ENCODE measurements around the gene DIPK1B. TPM values are rescaled to one million over a fixed set of nuclear protein-coding genes. Genes with fewer than 3 reads are reported as not detected.

Gene DIPK1B
- total and polyA plus RNA-seq, 11 donors = 14.4 to 46.3 (median 19.8) TPM

DNA sequence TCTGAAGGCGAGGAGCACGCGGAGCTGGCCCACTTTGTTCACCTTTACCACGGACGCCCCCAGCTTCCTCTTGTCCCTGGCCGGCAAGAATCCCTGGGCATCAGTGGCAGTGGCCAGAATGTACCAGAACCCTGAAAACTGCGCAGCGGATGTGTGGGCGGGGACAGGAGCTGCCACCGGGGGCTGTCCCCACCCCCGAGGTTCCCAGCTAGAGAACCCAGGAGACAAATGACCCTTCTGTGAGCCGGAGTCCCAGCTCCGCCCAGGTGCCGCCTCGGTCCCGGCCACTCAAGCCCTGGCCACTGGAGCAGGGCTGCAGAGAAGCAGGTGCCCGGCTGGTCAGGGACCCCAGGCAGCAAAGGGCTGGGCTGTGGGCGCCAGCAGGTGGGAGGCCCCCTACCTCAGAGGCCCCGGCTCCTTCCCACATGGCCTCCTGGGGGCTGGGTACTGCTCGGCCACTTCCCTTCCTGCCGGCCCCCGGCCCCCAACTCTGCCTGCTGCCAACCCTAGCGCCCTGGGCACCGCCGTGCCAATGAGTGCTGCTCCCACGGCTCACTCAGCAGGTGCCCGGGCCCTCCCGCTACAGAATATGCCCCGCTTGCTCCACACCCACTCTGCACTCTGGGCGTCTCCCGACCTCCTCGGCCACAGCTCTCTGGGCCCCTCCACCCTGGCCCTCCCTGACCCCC, 29.7 kb downstream of the DIPK1B start:
- no peak for DNase-seq
- Histone ChIP-seq H3K4me1 (peaks cover 0 to 36% (median 18%) of the 10 kb centered on the region in 12 donors), H3K27me3 (peaks cover 0 to 19% (median 0%) of the 10 kb centered on the region in 9 donors), H3K36me3 (no peaks in the 10 kb centered on the region), H3K4me3 (peak overlapping the region in 10 of 12 donors; percentile 2 to 55 (median 18)), H3K27ac (peak overlapping the region in 5 of 12 donors; percentile 22 to 62 (median 47)), H3K9me3 (no peaks in the 10 kb centered on the region)
- intact Hi-C loops (cut with DNase I) = no loop called here
- TF ChIP-seq POLR2A (IDR thresholded peaks at IDR 0.05) = peak in 1 of 2 donors; percentile 43
- TF ChIP-seq, protein P1, sequence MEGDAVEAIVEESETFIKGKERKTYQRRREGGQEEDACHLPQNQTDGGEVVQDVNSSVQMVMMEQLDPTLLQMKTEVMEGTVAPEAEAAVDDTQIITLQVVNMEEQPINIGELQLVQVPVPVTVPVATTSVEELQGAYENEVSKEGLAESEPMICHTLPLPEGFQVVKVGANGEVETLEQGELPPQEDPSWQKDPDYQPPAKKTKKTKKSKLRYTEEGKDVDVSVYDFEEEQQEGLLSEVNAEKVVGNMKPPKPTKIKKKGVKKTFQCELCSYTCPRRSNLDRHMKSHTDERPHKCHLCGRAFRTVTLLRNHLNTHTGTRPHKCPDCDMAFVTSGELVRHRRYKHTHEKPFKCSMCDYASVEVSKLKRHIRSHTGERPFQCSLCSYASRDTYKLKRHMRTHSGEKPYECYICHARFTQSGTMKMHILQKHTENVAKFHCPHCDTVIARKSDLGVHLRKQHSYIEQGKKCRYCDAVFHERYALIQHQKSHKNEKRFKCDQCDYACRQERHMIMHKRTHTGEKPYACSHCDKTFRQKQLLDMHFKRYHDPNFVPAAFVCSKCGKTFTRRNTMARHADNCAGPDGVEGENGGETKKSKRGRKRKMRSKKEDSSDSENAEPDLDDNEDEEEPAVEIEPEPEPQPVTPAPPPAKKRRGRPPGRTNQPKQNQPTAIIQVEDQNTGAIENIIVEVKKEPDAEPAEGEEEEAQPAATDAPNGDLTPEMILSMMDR (IDR thresholded peaks at IDR 0.05) = no peak
- 51 to 67% (median 60%) methylated on average over 23 to 32 of the region's 32 CpGs for WGBS, 4 donors
- peak in 3 of 4 donors; percentile 14 to 20 (median 16) for ATAC-seq

DNA sequence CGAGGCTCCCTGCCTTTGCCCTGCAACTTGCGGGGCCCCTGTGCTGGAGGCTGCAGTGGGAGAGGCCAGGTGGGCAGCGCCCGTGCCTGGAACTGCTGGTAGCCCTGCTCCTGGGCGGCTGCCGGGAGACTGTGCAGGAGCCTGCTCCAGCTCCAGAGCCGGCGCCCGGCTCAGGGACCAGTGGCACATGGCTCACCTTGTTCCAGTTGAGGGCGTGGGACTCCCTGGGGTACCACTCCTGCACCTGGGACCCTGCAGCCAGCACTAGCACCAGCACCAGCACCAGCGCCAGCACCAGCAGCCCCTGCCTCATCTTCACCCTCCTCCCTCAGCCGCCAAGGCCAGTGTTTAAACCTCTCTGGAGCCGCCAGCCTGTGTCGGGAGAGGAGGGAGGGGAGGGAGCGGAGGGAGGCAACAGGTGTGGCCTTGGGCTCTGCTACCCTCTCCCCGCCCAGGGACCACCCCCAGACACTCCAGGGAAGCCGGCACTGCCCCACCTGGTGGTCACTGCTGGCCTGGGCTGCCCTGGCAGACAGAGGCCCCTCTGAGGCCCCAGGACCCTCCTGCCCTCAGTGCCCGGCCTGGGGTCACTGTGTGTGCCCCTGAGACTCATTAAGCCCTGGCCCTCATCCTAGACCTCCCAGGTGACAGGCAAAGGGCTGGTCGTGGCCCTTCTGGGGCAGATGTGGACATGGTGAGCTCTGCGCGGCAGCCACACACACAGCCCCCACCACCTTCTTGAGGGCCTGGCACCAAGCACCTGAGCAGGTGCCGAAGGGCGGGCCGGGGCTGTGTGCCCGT, 30.4 kb downstream of the DIPK1B start, which contains the start of gene LCN10:
Gene LCN10 (minus strand): TSS at position 350 of the 801 bp plus-strand sequence. CDS start 37 bp downstream, at position 313.
- 73 to 85% (median 75%) methylated on average over 12 to 25 of the region's 25 CpGs for WGBS, 4 donors
- intact Hi-C loops (cut with DNase I) = no loop called here
- H3K27me3 ChIP-seq = peaks cover 0 to 19% (median 0%) of the 10 kb centered on the region in 9 donors

DNA sequence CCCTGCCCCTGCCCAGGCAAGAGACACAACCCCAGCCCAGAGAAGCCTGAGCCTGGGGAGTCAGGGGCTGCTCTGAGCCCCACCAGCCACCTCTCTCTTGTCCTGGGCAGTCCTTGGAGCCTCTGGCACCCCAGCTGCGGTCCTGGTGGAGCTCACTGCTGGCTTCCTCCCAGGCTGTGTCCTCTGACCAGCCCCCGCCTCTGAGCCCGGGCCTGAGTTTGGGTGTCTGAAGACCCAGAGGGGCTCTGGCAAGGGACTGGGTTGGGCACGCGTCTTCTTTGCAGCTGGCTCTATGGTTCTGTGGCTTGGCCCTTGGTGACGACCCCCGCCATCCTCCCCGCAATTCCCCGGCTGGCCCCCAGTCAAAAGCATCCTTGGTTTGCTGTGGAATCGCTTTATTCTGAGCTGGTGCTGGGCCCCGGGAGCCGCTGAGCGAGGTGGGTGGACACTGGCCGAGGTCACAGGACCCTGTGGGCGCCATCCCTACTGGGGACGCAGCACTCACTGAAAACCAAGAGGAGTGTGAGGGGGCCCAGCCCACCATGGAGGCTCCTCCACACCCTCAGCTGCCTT, 31.4 kb downstream of the DIPK1B start:
- TF ChIP-seq POLR2A (IDR thresholded peaks at IDR 0.05) = no peak
- TF ChIP-seq, protein P1 (IDR thresholded peaks at IDR 0.05) = no peak
- Histone ChIP-seq H3K27ac (no peak overlapping the region), H3K9me3 (no peaks in the 10 kb centered on the region), H3K27me3 (peaks cover 0 to 19% (median 0%) of the 10 kb centered on the region in 9 donors), H3K36me3 (no peaks in the 10 kb centered on the region), H3K4me3 (peak overlapping the region in 3 of 12 donors; percentile 24 to 55 (median 49)), H3K4me1 (peaks cover 0 to 53% (median 25%) of the 10 kb centered on the region in 12 donors)
- DNase-seq = no peak
- intact Hi-C loops (cut with DNase I) = no loop called here
- ATAC-seq = no peak
- WGBS, 4 donors = 83 to 96% (median 93%) methylated on average over 8 to 16 of the region's 16 CpGs

More for the DNA sequence above, 30.4 kb downstream of the DIPK1B start, which contains the start of gene LCN10:
- H3K4me3 ChIP-seq = peak within 1 kb of the TSS in 10 of 12 donors; percentile 2 to 55 (median 18)
- no peak for TF ChIP-seq POLR2A (IDR thresholded peaks at IDR 0.05)
- TF ChIP-seq, protein P1 (IDR thresholded peaks at IDR 0.05) = peak in 5 of 12 donors; percentile 14 to 41 (median 26)
- H3K27ac ChIP-seq = peak within 1 kb of the TSS in 5 of 12 donors; percentile 22 to 62 (median 47)
- ATAC-seq = no peak
- no peaks in the 10 kb centered on the region for H3K9me3 ChIP-seq
- peak in 1 of 5 donors; percentile 57 for DNase-seq
- H3K36me3 ChIP-seq = no peaks in the 10 kb centered on the region
- peaks cover 0 to 44% (median 18%) of the 10 kb centered on the region in 12 donors for H3K4me1 ChIP-seq
